Left lobe of liver (tissue), 2 donors: ENCODE data around the gene NR2C2. TPM values are rescaled to one million over a fixed set of nuclear protein-coding genes. Genes with fewer than 3 reads are reported as not detected.
A peak's percentile ranks its signal among the peaks of the same experiment; 100 is the strongest.

Source experiments
- ATAC-seq: fragments of 200-7000 bp; cut with Tn5 transposase; one replicate; pipeline ENCODE4 v1.9.1; 2020; ENCODE audit warnings: mild to moderate bottlenecking, moderate library complexity
- DNase-seq: peaks from one replicate; pipeline ENCODE4 v3.0.0-alpha.2; 2020; ENCODE audit warnings: low spot score
- total RNA-seq: library from RNA; stranded (reverse); gene quantifications from one replicate; pipeline ENCODE4 v1.2.1, GENCODE V29; 2021
- donor health status: DM: no; HTN: no; CAD: no; lungs with moderate emphysema.
- donor health status: DM: no; HTN: yes; CAD: no.

The NR2C2 gene
- total RNA-seq, 1 donor from 2014 or later: 14.2 TPM

DNA sequence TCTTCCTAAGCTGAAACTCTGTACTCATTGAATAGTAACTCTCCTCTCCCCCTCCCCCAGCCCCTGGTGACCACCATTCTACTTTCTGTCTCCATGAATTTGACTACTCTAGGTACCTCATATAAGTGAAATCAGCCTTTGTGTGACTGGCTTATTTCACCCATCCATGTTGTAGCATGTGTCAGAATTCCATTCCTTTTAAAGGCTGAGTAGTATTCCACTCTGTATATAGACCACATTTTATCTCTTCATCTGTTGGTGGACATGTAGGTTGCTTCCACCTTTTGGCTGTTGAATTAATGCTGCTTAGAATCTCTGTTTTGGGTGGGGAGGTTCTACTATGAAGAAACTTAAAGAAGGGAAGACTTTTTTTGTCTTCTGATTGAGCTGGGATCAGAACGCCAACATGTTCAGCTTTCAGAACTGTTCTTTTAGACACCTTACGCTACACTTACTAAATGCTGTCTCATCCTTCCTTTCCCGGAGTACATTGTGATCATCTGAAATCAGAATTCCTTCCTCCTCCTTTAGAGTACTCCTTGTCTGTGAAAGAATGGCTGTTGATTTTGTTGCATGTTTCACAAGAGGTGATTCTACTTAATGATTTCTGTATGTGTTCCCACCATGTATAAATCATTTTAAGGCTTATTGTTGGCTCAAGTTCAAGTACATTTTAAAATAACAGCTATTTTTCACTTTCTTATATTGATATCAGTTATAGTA lies 67.4 kb downstream of the NR2C2 start:
- DNase-seq (no peak), ATAC-seq (no peak)

DNA sequence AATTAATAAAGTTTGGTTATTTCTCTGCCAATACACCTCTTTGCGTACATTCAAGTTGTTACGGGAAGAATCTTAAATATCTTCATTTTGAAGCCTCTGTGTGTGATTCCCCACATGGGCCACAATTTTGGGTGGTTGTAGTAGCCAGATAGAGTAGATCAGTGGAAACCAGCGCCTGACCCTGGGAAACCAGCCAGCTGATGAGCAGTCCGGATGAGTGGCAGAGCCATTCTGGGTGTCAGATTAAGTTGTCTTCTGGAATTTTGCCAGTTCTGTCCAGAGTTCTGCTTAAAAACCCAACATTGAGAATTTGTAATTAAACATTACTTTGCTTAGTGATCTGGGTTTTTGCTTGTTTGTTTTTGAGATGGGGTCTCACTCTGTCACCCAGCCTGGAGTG lies 68.1 kb downstream of the NR2C2 start:
- ATAC-seq (no peak), DNase-seq (no peak)

GRCh38 chr3:15017191-15017590 lies 69.8 kb downstream of the NR2C2 start:
- no peak for ATAC-seq
- DNase-seq: no peak

- DNase-seq: no peak
These were observed 75.9 kb downstream of the NR2C2 start for GRCh38 chr3:15023249-15023648.

DNA sequence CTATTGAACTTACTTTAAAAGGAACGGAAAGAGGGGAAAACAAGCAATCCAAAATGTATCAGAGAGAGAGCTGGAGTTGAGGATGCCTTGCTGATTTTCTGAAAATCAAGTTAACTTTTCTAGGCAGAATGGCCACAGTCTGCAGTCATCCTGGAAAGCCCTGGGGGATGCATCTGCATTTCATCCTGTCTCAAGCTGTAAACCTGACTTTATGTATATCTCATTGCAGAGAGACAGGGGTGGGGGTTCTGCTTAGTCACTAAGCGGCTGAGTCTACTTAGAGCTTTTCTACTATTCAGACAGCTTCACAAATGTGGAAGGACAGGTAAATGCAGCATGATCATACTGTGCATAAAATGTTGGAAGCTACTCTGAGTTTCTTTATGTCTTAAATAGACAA lies 76.3 kb downstream of the NR2C2 start:
- DNase-seq (no peak), ATAC-seq (no peak)

More at GRCh38 chr3:15023249-15023648, 75.9 kb downstream of the NR2C2 start:
- no peak for ATAC-seq

DNA sequence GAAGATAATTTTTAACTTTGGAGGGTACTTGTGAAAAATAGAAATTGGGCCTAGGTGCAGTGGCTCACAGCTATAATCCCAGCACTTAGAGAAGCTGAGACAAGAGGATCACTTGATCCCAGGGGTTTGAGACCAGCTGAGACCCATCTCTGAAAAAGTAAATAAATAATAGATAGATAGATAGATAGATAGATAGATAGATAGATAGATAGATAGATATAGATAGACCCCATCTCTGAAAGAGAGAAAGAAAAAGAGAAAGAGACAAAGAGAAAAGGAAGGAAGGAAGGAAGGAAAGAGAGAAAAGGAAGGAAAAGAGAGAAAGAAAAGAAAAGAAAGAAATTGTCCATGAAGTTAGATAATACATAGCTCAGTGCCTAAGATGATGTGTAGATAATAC lies 82.2 kb downstream of the NR2C2 start:
- no peak for ATAC-seq

GRCh38 chr3:15032650-15033049 lies 85.3 kb downstream of the NR2C2 start:
- DNase-seq (no peak), ATAC-seq (no peak)

More for the DNA sequence above, 82.2 kb downstream of the NR2C2 start:
- DNase-seq: no peak

GRCh38 chr3:15033103-15033502 lies 85.7 kb downstream of the NR2C2 start:
- no peak for ATAC-seq

DNA sequence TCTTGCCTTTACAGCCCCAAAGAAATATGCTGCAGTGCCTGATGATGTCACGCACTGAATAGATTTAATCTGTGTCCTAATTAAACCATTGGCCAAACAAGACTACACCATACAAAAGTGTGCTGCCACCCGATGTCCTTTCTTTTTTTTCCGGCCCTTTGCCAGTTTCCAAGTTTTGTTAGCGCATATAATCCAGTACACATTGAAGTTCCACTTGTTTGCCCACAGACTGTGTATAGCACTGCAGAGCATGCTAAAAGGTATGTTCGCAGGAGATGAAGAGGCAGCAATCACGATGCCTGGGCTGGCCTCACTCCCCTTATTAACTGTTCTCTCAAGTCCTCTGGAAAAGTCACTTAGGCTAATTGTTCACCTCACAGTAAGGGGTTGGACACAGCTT lies 90.9 kb downstream of the NR2C2 start:
- DNase-seq (no peak), ATAC-seq (no peak)

More at GRCh38 chr3:15033103-15033502, 85.7 kb downstream of the NR2C2 start:
- DNase-seq: no peak

DNA sequence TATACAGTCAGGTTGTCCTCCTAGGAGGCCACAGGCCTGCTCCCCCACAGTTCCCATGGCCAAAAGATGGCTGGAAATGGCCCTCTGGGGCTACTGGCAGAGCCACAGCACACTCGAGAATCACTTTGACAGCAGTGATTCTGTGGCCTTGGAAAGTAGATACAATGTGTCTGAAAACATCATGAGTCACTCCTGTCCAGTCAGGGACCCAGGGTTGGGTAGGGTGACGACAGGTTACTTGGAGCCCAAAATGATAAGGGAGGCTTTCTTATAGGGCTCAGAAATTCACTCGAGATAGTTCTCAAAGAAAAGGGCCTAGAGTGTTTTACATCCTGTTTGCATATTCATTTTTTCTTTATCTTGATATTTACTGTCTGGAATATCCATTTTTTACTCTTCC lies 93.5 kb downstream of the NR2C2 start:
- ATAC-seq: no peak
- DNase-seq: no peak

DNA sequence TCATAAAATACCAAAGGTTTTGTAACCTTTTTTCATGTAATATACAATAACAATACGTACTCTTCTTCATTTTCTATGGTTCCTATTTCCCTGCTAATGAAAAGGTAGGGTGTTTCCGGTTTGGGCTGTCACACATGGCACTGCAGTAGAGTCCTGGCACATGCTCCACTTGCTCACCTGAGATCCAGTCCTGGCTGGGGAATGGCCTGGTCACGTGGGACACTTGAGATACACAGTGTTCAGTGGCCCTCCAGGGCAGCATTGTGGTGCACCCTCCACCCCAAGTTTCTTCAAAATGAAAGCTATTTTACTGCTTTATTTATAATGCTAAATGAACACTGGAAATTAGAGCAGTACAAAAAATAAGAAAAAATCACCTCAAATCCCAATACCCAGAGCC lies 94.6 kb downstream of the NR2C2 start:
- DNase-seq (no peak), ATAC-seq (peak; percentile 43)

DNA sequence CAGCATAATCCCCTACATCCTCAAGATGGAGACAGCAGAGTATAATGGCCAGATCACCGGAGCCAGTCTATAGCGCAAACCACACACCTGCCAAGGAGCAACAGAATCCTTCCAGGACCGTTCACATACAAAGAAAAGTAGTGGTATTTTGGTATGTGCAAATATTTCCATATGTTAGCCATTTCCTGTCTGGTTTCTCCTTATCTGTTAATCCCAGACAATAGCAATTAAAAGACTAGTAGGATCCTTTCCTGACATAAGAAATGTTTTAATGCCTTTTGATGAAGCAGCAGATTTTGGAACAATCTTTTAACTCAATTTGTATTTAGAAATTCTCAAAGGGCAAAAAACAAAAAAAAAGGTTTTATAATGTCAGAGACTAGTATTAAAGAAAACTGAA lies 95.6 kb downstream of the NR2C2 start:
- ATAC-seq: no peak
- DNase-seq: no peak

DNA sequence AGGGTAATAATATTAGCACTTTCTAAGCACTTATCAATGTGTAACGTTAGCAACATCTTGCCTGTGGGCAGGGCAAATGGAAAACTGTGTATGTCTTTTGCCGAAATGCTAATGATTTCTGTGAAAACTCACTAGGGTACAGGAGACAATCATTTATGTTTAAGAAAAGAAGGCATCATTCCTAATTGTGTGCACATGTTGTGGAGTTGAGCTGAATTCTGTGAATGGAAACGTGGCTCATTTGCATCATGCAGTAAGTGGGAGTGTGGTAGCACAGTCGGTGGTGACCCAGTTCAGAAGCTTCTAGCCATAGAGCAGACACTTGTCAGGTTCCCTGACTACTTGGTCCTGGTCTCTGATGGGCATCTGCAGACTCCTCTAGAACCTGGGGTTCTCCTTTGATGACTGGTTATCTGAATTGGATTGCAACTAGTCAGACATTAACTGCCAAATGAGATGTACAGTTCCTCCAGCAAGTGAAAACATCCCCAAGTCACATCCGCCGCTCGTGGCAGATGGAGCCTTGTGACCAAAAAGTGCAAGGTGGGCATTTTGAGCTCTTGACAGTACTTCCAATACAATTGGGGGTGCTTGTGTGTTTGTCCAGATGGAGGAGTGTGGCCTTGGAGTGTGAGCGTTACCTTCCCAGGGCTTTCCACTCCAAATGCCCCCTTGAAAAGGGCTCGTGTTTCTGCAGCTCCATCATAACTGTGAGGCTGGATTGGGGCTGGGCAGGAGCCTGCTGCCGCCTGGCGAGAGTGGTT lies 96.2 kb downstream of the NR2C2 start:
- DNase-seq (no peak), ATAC-seq (no peak)

DNA sequence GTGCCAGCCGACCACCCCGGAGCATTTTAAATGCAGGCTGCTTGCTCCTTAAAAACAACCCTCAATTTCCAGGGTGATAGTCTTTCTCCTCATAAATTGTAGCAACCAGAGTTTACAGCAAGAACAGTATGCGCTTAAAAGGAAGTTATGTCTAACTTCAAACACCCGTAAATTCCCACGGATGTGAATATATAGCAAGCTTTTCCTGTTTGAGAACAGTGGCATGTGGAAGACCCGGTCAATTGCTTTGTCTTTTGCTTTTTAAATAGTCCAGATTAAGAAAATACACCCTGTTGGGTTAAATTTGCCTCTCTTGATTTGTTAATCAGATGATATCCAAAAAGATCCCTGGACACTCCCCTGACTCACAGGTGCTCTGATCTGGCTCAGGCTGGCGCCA lies 96.9 kb downstream of the NR2C2 start:
- DNase-seq (no peak), ATAC-seq (no peak)

DNA sequence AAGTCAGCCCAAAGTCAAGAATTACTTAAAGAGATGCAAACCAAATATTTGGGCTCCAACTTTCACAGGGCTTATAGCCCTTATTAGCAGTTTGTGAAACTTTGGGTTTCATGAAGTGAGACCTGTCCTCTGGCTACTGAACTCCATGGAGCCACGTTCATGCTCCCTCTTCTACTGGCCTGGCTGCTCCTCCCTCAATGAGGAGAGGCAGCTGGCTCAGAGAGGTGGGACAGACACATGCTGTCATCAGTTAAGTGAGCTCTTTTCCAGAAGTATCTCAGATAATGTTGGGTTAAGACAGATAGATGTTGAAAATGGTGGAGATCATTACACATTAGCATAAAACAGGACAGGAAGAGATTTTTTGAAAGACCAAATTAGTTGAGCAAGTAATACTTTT lies 98.3 kb downstream of the NR2C2 start:
- DNase-seq (no peak), ATAC-seq (no peak)

- DNase-seq: no peak
- peak; percentile 59 for ATAC-seq
These were observed 102.2 kb downstream of the NR2C2 start for GRCh38 chr3:15049584-15049983.

GRCh38 chr3:15050405-15051092 lies 103.2 kb downstream of the NR2C2 start:
- ATAC-seq (no peak), DNase-seq (no peak)

DNA sequence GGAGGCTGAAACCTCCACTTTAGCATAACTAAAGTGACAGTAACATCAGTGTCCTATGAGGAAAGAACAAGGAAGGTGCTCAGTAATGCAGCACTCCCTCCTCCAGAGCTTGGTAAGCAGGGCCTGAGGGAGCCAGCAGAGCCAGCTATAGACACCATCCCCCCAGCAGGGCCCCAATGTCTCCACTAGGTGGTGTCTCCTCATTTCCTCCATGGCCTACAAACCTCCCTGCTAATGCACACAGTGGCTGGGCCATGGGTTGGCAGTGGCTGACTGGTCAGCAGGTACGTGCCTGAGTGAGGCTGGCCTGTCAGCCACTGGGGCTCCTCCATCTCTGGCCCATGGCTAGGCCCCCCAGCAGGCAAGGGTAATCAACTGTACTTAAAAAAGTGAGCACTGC lies 104.1 kb downstream of the NR2C2 start:
- peak; percentile 92 for ATAC-seq
- DNase-seq: peak; percentile 58

- ATAC-seq: no peak
- DNase-seq: no peak
These were observed 105.2 kb downstream of the NR2C2 start for GRCh38 chr3:15052335-15053242.

DNA sequence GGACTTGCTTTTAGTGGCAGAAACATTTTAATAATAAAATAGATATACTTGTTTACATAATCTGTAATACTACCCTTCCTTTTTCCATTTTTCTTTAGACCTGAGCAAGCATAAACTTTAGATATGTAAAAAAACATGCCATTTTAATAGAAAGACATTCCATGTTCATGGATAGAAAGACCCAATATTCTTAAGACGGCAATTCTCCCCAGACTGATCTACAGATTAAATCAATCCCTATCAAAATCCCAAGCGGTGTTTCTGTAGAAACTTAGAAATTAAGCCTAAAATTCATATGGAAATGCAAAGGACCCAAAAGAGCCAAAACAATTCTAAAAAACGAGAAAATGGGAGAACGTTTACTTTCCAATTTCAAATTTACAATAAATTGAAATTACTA lies 106.2 kb downstream of the NR2C2 start:
- ATAC-seq: no peak
- no peak for DNase-seq
